Effector memory CD8-positive, alpha-beta T cell (primary cell): Measurements from ENCODE around the gene LRRC73.
A peak's percentile ranks its signal among the peaks of the same experiment; 100 is the strongest.
"Not testable (repeated sequence)": the region's sequence is repeated elsewhere in the genome, so short reads cannot be mapped to it uniquely, and the experiment has no call there.

Source experiments
- ATAC-seq: fragments of 150-1000 bp; cut with Tn5 transposase; replicated peaks from 2 replicates; pipeline ENCODE4 v1.10.0; 2021; ENCODE audit warnings: mild to moderate bottlenecking, moderate library complexity
- DNase-seq, 3 experiments: peaks; one replicate each; pipeline ENCODE4 v3.0.0; 2021
- H3K27ac Mint-ChIP-seq, 2 donors: one replicate each; pipeline ENCODE4 v1.8.0; 2022; ENCODE audit warnings: mild to moderate bottlenecking in 2 of 2, mixed read lengths in 2 of 2, moderate library complexity in 2 of 2
- H3K27me3 Mint-ChIP-seq, 2 donors: one replicate each; pipeline ENCODE4 v1.8.0; 2022; ENCODE audit warnings: mixed read lengths in 2 of 2
- H3K36me3 Mint-ChIP-seq: one replicate; pipeline ENCODE4 v1.8.0; 2022; ENCODE audit warnings: mild to moderate bottlenecking, moderate library complexity, mixed read lengths; ENCODE audit not compliant: insufficient read depth
- H3K4me1 Mint-ChIP-seq, 2 donors: one replicate each; pipeline ENCODE4 v1.8.0; 2022; ENCODE audit warnings: low read depth in 2 of 2, mixed read lengths in 2 of 2
- H3K4me3 Mint-ChIP-seq, 2 donors: one replicate each; pipeline ENCODE4 v1.8.0; 2022; ENCODE audit warnings: mild to moderate bottlenecking in 2 of 2, mixed read lengths in 2 of 2, moderate library complexity in 2 of 2
- H3K9me3 Mint-ChIP-seq, 2 donors: one replicate each; pipeline ENCODE4 v1.8.0; 2022; ENCODE audit warnings: mixed read lengths in 2 of 2
- total RNA-seq, 9 experiments: gene quantifications; one replicate each; lab custom pipeline; 2026; lab: John Stamatoyannopoulos, UW

The LRRC73 gene, protein sequence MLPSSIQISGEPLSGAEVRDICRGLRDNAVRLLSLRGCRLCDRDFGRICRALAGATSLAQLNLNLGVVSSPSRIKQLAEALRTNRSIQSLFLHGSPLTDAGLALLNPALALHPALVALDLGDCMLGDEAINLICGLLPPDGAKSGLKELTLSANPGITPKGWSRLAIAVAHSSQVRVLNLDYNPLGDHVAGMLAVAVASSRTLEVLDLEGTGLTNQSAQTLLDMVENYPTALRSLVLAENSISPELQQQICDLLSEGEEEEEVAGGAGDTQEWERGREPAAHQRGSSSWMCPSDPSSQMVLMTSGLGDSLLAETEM
- total RNA-seq = 0 to 0.38 (median 0.20) reads per million in 9 experiments

DNA sequence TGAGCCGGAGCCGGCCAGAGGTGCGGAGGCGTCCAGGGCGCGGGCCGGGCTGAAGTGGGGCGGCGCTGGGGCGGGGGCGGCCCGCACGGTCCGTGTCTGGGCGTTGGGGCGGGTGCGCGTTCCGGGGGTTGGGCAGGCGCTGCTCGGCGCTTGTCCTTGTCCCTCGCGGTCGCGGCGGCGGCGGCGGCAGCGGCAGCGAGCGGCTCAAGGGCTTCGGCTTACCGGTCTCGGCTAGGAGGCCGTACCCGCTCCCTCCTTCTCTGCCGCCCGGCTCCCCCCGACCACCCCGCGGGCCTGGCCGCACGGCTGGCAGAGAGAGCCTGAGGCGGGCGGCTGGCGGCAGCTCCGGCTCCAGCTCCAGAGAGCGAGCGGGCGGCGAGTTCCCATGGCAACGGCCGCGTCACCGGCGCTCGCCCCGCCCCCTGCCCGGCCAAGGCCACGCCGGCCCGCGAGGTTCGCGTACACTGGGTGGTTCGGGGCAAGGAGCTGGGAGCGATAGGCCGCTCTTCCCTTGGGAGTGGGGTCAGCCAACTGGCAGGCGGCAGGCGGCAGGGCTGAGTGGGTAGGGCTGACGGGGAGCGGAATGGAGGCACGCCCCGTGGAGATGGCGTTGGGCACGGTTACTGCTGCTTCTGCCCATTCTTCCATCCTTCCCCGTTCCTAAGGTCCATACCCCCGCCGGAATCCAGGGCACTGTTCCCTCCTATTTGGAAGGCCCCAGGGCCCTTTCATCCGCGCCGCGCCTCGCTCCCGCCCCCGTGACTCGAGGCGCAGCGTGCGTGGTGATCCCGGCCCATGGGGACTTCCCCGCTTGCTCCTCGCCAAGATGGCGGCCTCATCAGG, at the start of gene LRRC73:
TSS of gene LRRC73 (minus strand) at position 363 of the 843 bp plus-strand sequence. CDS start 561 bp downstream, outside the sequence.
- peaks cover 31 to 47% of the 10 kb centered on the region in 2 donors for H3K4me1 Mint-ChIP-seq
- peak within 1 kb of the TSS; percentile 2 to 86 for H3K27ac Mint-ChIP-seq
- H3K4me3 Mint-ChIP-seq = peak within 1 kb of the TSS; percentile 87 to 88
- peaks cover 42% of the 10 kb centered on the region for H3K36me3 Mint-ChIP-seq
- ATAC-seq (peak; percentile 79), DNase-seq (peak; percentile 73 to 80 (median 77))
- H3K9me3 Mint-ChIP-seq = no peaks in the 10 kb centered on the region
- H3K27me3 Mint-ChIP-seq = peaks cover 14 to 26% of the 10 kb centered on the region in 2 donors

DNA sequence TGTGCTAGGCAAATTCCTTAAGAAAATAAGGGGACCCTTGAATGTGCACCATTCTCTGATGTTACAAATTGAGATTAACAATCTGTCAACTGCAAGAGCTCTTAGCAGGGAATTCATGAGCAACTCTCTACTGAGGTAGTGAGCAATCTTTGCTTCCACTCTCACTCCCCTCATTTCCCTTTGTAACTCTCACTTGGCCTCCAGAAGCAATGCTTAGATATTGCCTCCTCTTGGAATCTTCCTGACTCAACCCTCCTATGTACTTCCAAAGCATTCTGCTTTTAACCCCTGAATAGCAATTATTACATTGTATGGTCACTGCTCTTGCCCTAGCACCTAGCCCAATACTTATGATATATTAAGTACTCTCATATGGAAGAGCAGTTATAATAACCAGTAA, 49.2 kb upstream of the LRRC73 start:
- ATAC-seq = no peak
- H3K27ac Mint-ChIP-seq = no peak overlapping the region
- H3K9me3 Mint-ChIP-seq = no peaks in the 10 kb centered on the region
- H3K4me1 Mint-ChIP-seq = no peaks in the 10 kb centered on the region
- H3K4me3 Mint-ChIP-seq = no peak overlapping the region
- no peaks in the 10 kb centered on the region for H3K27me3 Mint-ChIP-seq
- H3K36me3 Mint-ChIP-seq = peaks cover 87% of the 10 kb centered on the region
- no peak for DNase-seq

DNA sequence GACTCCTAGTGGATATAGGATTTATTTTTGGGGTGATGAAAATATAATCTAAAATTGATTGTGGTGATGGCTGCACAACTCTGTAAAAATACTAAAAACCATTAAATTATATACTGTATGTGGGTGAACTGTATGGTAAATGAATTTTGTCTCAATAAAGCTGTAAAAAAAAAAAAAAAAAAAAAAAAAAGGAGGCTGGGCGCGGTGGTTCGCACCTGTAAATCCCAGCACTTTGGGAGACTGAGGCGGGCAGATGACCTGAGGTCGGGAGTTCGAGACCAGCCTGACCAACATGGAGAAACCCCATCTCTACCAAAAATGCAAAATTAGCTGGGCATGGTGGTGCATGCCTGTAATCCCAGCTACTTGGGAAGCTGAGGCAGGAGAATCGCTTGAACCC, 47.5 kb upstream of the LRRC73 start:
- H3K36me3 Mint-ChIP-seq = peaks cover 87% of the 10 kb centered on the region
- H3K27ac Mint-ChIP-seq, H3K9me3 Mint-ChIP-seq, ATAC-seq, DNase-seq, H3K4me3 Mint-ChIP-seq, H3K27me3 Mint-ChIP-seq, H3K4me1 Mint-ChIP-seq: not testable (repeated sequence)

DNA sequence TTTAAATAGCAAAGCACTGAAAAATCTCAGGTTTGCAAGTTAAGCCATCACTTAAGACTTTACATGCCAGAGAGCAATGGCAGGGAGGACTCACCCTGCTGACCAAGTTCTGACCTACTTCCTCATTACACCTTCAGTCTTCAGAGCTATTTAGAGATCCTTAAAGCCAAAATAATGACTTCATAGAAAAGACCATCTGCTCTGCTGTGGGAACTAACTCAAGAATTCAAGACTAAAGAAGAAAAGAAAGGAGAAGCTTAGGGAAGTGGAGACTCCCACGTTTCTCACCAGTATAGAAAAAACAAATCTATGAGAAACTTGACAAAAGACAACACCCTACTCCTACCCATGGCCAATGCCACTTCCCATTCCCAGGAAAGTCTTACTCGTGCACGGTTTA, 37.1 kb upstream of the LRRC73 start:
- peak overlapping the region; percentile 6 to 80 for H3K27ac Mint-ChIP-seq

DNA sequence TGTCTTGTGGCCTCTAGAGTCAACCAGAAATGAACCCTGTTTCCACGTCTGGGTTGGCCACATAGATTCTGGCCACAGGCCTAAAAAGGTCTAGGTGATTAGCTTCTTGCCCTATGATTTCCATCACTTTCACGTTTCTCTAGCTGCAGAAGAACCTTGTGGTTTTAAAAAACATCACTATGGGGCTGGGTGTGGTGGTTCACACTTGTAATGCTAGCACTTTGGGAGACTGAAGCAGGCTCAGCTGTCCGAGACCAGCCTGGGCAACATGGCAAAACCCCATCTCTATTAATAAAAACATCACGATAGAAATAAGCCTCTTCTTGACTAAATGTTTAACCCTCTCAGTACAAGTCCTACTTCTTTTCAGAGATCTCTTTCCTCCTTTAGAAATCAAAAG, 34.3 kb upstream of the LRRC73 start:
- peaks cover 54% of the 10 kb centered on the region for H3K36me3 Mint-ChIP-seq
- H3K4me1 Mint-ChIP-seq = peaks cover 3 to 9% of the 10 kb centered on the region in 2 donors
- H3K4me3 Mint-ChIP-seq = no peak overlapping the region
- ATAC-seq (peak; percentile 76), DNase-seq (no peak)
- peak overlapping the region in 1 of 2 donors; percentile 9 for H3K27ac Mint-ChIP-seq
- H3K27me3 Mint-ChIP-seq = no peaks in the 10 kb centered on the region
- H3K9me3 Mint-ChIP-seq = no peaks in the 10 kb centered on the region

More for the DNA sequence above, 37.1 kb upstream of the LRRC73 start:
- ATAC-seq (no peak), DNase-seq (no peak)
- Mint-ChIP-seq H3K9me3 (no peaks in the 10 kb centered on the region), H3K36me3 (peaks cover 61% of the 10 kb centered on the region), H3K4me3 (no peak overlapping the region), H3K27me3 (no peaks in the 10 kb centered on the region), H3K4me1 (peaks cover 3 to 9% of the 10 kb centered on the region in 2 donors)

DNA sequence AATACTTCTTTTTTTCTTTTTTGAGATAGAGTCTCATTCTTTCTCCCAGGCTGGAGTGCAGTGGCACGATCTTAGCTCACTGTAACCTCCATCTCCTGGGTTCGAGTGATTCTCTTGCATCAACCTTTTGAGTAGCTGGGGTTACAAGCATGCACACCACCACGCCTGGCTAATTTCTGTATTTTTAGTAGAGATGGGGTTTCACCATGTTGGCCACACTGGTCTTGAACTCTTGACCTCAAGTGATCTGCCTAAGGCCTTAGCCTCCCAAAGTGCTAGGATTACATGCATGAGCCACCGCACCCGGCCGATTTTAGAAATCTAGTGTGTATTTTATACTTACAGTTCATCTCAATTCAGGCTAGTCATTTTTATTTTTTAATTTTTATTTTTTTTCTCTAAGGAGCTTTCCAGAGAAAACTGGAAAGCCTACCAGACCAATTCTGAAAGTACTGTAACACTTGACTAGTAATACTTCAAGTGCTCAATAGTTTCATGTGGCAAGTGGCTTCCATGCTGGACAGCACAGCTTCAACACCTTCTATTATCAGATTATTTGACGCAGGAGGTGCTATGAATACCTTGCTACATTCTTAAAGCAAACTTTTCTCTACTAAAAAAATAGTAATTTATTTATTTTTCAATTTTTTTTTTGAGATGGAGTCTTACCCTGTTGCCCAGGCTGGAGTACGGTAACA, 31.8 kb upstream of the LRRC73 start:
- no peak overlapping the region for H3K27ac Mint-ChIP-seq
- no peaks in the 10 kb centered on the region for H3K9me3 Mint-ChIP-seq
- peaks cover 51% of the 10 kb centered on the region for H3K36me3 Mint-ChIP-seq
- ATAC-seq = no peak
- H3K4me3 Mint-ChIP-seq = no peak overlapping the region
- peaks cover 3 to 9% of the 10 kb centered on the region in 2 donors for H3K4me1 Mint-ChIP-seq
- DNase-seq = no peak
- no peaks in the 10 kb centered on the region for H3K27me3 Mint-ChIP-seq

DNA sequence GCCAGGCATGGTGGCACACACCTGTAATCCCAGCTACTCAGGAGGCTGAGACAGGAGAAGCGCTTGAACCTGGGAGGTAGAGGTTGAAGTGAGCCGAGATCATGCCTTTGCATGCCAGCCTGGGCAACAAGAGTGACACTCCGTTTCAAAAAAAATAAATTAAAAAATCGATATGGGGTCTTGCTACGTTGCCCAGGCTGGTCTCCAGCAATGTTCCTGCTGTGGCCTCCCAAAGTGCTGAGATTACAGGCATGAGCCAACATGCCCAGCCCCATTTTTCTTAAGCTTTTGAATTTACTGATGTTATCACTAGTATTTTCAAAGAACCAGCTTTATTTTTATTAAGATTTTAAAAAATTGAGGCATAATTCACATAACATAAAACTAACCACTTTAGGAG, 30.4 kb upstream of the LRRC73 start:
- Mint-ChIP-seq H3K4me1 (peaks cover 3 to 9% of the 10 kb centered on the region in 2 donors), H3K27me3 (no peaks in the 10 kb centered on the region), H3K27ac (no peak overlapping the region), H3K4me3 (no peak overlapping the region), H3K36me3 (peaks cover 45% of the 10 kb centered on the region), H3K9me3 (no peaks in the 10 kb centered on the region)
- ATAC-seq (no peak), DNase-seq (no peak)

DNA sequence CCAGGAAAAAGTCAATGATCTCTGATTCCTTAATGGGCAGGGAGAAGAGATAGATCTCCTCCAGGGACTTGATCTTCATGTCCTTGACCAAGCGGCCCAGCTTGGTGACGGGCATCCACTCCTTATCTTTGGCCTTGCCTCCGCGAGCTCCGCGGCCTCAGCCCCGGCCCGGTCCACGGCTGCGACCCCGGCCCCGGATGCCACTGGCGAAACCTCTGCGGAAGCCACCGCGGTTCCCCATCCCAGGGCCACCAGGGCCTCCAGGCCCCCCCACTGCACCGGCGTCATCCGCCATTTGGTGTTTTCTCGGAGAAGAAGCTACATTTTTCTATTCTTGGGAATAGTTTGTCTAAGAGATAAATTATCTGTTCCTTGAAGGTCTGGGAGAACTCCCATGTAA, 29.3 kb upstream of the LRRC73 start:
- not testable (repeated sequence) for ATAC-seq, H3K27ac Mint-ChIP-seq, H3K4me1 Mint-ChIP-seq, H3K4me3 Mint-ChIP-seq, H3K27me3 Mint-ChIP-seq, H3K9me3 Mint-ChIP-seq, DNase-seq
- peaks cover 37% of the 10 kb centered on the region for H3K36me3 Mint-ChIP-seq

DNA sequence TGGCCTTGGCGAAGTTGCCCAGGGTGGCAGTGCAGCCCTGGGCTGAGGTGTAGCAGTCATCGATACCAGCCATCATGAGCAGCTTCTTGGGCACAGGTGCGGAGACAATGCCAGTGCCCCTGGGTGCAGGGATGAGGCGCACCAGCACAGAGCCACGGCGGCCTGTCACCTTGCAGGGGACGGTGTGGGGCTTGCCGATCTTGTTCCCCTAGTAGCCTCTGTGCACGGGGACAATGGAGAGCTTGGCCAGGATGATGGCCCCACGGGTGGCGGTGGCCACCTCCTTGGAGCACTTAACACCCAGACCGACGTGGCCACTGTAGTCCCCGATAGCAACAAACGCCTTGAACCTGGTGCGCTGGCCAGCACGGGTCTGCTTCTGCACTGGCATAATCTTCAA, 28.8 kb upstream of the LRRC73 start:
- DNase-seq, H3K4me1 Mint-ChIP-seq, H3K27ac Mint-ChIP-seq, H3K27me3 Mint-ChIP-seq, H3K4me3 Mint-ChIP-seq, ATAC-seq, H3K9me3 Mint-ChIP-seq: not testable (repeated sequence)
- peaks cover 35% of the 10 kb centered on the region for H3K36me3 Mint-ChIP-seq

DNA sequence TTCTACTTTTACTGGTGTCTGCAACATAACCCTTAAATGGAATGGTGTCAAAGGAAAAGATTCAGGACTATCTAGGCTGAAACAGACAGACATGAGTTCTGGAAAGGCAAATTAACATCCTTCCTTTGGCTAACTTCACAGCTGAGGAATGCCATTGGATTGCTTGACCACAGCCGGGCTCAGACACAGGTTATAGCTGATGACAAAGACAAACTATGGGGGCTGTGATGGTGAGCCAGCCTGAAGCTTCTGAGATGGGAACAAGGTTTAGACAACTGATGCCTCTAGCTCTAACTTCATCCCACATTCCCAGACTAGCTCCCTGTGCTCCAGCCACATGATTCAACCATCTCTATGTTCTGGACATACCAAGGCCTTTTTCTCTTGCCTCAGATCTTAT, 22.1 kb upstream of the LRRC73 start:
- H3K27me3 Mint-ChIP-seq = no peaks in the 10 kb centered on the region
- H3K4me3 Mint-ChIP-seq = no peak overlapping the region
- DNase-seq (no peak), ATAC-seq (no peak)
- no peaks in the 10 kb centered on the region for H3K9me3 Mint-ChIP-seq
- H3K27ac Mint-ChIP-seq = peak overlapping the region in 1 of 2 donors; percentile 68
- peaks cover 0 to 4% of the 10 kb centered on the region in 2 donors for H3K4me1 Mint-ChIP-seq
- peaks cover 48% of the 10 kb centered on the region for H3K36me3 Mint-ChIP-seq

DNA sequence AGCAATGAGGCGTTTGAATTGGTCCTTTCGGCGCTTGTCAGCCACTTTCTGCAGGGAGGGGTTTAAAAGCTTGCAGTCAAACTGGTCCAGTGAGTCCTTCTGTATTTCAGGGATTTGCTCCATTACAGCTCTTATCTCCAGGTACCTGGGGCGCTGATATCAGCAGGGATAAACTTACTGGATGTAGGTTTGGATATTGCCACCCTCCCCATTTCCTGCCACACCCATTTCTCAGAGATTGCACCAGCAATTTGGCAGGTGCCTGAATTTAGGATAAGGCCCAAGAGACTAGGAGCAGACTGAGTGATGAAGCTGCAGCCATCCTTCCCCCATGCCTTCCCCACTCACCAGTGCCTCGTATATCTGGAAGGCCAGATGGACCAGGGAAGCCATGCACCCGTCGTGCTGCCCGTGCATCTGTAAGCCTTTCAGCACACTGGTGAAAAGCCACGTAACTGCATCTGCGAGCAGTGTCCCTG, 14.4 kb upstream of the LRRC73 start:
- Mint-ChIP-seq H3K9me3 (no peaks in the 10 kb centered on the region), H3K4me3 (no peak overlapping the region), H3K27me3 (no peaks in the 10 kb centered on the region), H3K27ac (peak overlapping the region in 1 of 2 donors; percentile 70), H3K36me3 (peaks cover 72% of the 10 kb centered on the region), H3K4me1 (no peaks in the 10 kb centered on the region)
- DNase-seq (no peak), ATAC-seq (no peak)

DNA sequence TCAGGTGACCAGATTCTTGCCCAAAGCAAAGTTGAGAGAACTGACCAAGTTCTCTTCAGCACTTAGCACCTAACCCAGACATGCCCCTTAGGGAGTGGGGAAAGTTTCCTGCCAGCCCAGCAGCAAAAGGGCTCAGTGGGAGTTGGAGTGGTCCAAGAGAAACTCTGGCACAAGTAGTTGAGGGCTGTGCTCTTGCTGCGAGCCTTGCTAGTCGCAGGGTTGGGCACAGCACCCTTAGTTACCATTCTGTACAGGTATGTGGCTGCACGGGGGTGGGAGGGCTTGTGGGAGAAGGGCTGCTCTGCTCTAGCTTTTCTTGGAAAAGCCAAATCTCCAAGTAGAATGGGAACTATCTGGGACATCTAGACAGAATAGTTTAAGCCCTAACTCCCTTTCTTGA, 13.1 kb upstream of the LRRC73 start:
- H3K9me3 Mint-ChIP-seq = no peaks in the 10 kb centered on the region
- ATAC-seq (no peak), DNase-seq (no peak)
- no peaks in the 10 kb centered on the region for H3K4me1 Mint-ChIP-seq
- H3K36me3 Mint-ChIP-seq = peaks cover 61% of the 10 kb centered on the region
- H3K27me3 Mint-ChIP-seq = no peaks in the 10 kb centered on the region
- H3K27ac Mint-ChIP-seq = no peak overlapping the region
- H3K4me3 Mint-ChIP-seq = no peak overlapping the region

DNA sequence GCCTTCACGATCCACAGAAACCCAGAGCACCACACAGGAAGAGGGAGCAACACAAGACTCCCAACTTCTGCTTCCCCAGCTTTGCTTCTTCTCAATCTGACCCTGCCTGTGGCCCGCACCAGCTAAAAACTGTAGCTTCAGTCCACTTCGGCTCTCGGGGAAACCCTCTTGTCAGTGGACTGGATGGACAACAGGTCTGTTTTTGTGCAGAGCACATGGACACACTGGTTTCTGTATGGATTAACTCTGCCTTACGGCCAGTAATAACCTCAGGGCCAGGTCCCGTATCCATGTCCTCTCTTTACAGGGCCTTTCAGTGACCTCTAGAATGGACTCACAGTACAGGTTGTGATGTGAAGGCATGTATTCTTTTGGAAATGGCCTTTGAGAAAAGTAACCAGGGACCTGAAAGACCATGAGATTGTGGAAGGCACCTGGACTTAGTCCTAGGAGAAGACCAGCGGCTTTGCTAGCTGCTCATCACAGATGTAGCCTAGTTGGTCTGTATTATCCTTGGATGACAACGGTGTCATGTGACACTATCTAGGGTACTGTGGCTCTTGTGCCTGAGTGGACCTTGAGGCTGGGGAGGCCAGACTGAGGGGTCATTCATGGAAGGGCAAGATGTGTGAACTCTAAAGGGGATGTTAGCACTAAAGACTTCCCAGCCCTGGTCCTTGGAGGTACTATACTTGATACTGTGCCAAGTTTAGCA, 12.6 kb upstream of the LRRC73 start:
- Mint-ChIP-seq H3K9me3 (no peaks in the 10 kb centered on the region), H3K4me3 (no peak overlapping the region), H3K27ac (no peak overlapping the region), H3K36me3 (peaks cover 57% of the 10 kb centered on the region), H3K27me3 (no peaks in the 10 kb centered on the region), H3K4me1 (no peaks in the 10 kb centered on the region)
- DNase-seq (no peak), ATAC-seq (no peak)
